Keratinocyte (primary cell): ENCODE data around the gene GOLGA7B. TPM values are rescaled to one million over a fixed set of nuclear protein-coding genes. Genes with fewer than 3 reads are reported as not detected.

Experiments
- DNase-seq: peaks from one replicate; pipeline ENCODE4 v3.0.0-alpha.2; 2011; ENCODE audit warnings: low read depth, missing footprints, low spot score
- FAIRE-seq: peaks from 2 replicates; lab custom pipeline; 2011; peaks lifted over from hg19 to GRCh38; lab: Jason Lieb, UNC
- H2AFZ ChIP-seq: 2 replicates; pipeline ENCODE4 v1.6.0; 2012; ENCODE audit warnings: low read length, control low read depth, inconsistent platforms; ENCODE audit not compliant: control insufficient read depth
- H3K27ac ChIP-seq: 2 replicates; pipeline ENCODE4 v1.5.1; 2011; ENCODE audit warnings: low read length; ENCODE audit not compliant: control insufficient read depth, insufficient read depth
- H3K27me3 ChIP-seq: 3 replicates; pipeline ENCODE4 v1.6.0; 2011; ENCODE audit warnings: low read length; ENCODE audit not compliant: control insufficient read depth, insufficient read depth; ENCODE audit errors: extremely low read depth
- H3K36me3 ChIP-seq, 2 experiments: 2 replicates in 1 of 2; 3 replicates in 1 of 2; pipeline ENCODE4 v1.5.1; 2011; ENCODE audit warnings: low read length in 2 of 2, mild to moderate bottlenecking in 1 of 2; ENCODE audit not compliant: control insufficient read depth in 2 of 2, insufficient read depth in 2 of 2; ENCODE audit errors: extremely low read depth in 1 of 2
- H3K4me1 ChIP-seq: 3 replicates; pipeline ENCODE4 v1.5.1; 2011; ENCODE audit warnings: low read length; ENCODE audit not compliant: control insufficient read depth, insufficient read depth; ENCODE audit errors: extremely low read depth
- H3K4me2 ChIP-seq: 3 replicates; pipeline ENCODE4 v1.6.0; 2011; ENCODE audit warnings: low read depth, low read length; ENCODE audit not compliant: control insufficient read depth, insufficient read depth; ENCODE audit errors: extremely low read depth
- H3K4me3 ChIP-seq, 3 experiments: fragments of 200-600 bp in 1 of 3; sonication (generic) in 1 of 3; 2 replicates in 2 of 3; 3 replicates in 1 of 3; pipeline ENCODE4 v1.5.1; 2011 to 2016; ENCODE audit warnings: low read length in 3 of 3, mild to moderate bottlenecking in 3 of 3, control low read depth in 2 of 3, inconsistent platforms in 1 of 3, low read depth in 1 of 3, mixed read lengths in 1 of 3, mixed run types in 1 of 3, moderate library complexity in 1 of 3; ENCODE audit not compliant: control insufficient read depth in 2 of 3, insufficient read depth in 2 of 3; ENCODE audit errors: extremely low read depth in 1 of 3
- H3K79me2 ChIP-seq: 2 replicates; pipeline ENCODE4 v1.6.0; 2012; ENCODE audit warnings: low read length; ENCODE audit not compliant: control insufficient read depth, insufficient read depth
- H3K9ac ChIP-seq: 3 replicates; pipeline ENCODE4 v1.6.0; 2011; ENCODE audit warnings: low read length; ENCODE audit not compliant: control insufficient read depth, insufficient read depth; ENCODE audit errors: extremely low read depth
- H3K9me1 ChIP-seq: 3 replicates; pipeline ENCODE4 v1.6.0; 2011; ENCODE audit warnings: low read length; ENCODE audit not compliant: control insufficient read depth, insufficient read depth; ENCODE audit errors: extremely low read depth
- H3K9me3 ChIP-seq: 2 replicates; pipeline ENCODE4 v1.5.1; 2012; ENCODE audit warnings: low read depth, low read length; ENCODE audit not compliant: control insufficient read depth
- H4K20me1 ChIP-seq: 3 replicates; pipeline ENCODE4 v1.6.0; 2011; ENCODE audit warnings: low read length; ENCODE audit not compliant: control insufficient read depth, insufficient read depth; ENCODE audit errors: extremely low read depth
- CTCF ChIP-seq, 3 experiments: IDR thresholded peaks in 1 of 3; conservative IDR thresholded peaks in 1 of 3; optimal IDR thresholded peaks in 1 of 3; 2 replicates in 2 of 3; 3 replicates in 1 of 3; pipeline versions ENCODE3 to v1.5.1; 2011; ENCODE audit warnings: low read length in 3 of 3, mild to moderate bottlenecking in 3 of 3, moderate library complexity in 2 of 3, control low read depth in 1 of 3, inconsistent platforms in 1 of 3; ENCODE audit not compliant: insufficient read depth in 2 of 3; ENCODE audit errors: extremely low read depth in 1 of 3
- EZH2 ChIP-seq: IDR thresholded peaks from one replicate; pipeline ENCODE4 v1.6.1; 2012; ENCODE audit warnings: inconsistent platforms, mild to moderate bottlenecking, low read length, moderate library complexity
- dilution Hi-C: fragments of 300-500 bp; cut with MboI; formaldehyde crosslinking; loops from one replicate; pipeline ENCODE4 v1.7.0; 2020; ENCODE audit warnings: low sequenced_read_pairs; ENCODE audit not compliant: extremely low pct_ligation_motif_present
- polyA plus RNA-seq, 5 experiments: library from polyadenylated mRNA; depleted of rRNA in 3 of 5; stranded (reverse) in 3 of 5; stranded (forward) in 1 of 5; unstranded in 1 of 5; fragments of >200 nt; gene quantifications; 1 replicate in 1 of 5; 2 replicates in 3 of 5; 3 replicates in 1 of 5; pipeline versions ENCODE4 v1.2.1 to v1.2.3, GENCODE V29; 2011 to 2012; ENCODE audit warnings: missing spikeins in 2 of 5, low read depth in 1 of 5, low replicate concordance in 1 of 5

The GOLGA7B gene
- polyA plus RNA-seq, 1 donor (not counting 4 experiments of a cell fraction or from before 2014, with no cell fraction given), result 4.9 TPM

- H3K79me2 ChIP-seq, result no peaks in the 10 kb centered on the region
- DNase-seq (no peak), FAIRE-seq (no peak)
- H3K9ac ChIP-seq, result no peak overlapping the region
- dilution Hi-C loops, result no loop called here
- H3K36me3 ChIP-seq, result no peaks in the 10 kb centered on the region
- H3K4me2 ChIP-seq, result no peak overlapping the region
- TF ChIP-seq CTCF (optimal IDR thresholded peaks at IDR 0.05 in 1 of 3, IDR thresholded peaks at IDR 0.05 in 1 of 3, conservative IDR thresholded peaks at IDR 0.05 in 1 of 3; ENCODE audit: extremely low read depth in 1 of 3, insufficient read depth in 2 of 3, low read length in 3 of 3) (no peak), EZH2 (no peak)
- peaks cover 8% of the 10 kb centered on the region for H3K4me1 ChIP-seq
- H3K9me3 ChIP-seq, result no peaks in the 10 kb centered on the region
- H3K4me3 ChIP-seq, result no peak overlapping the region
- H3K9me1 ChIP-seq, result no peaks in the 10 kb centered on the region
- no peaks in the 10 kb centered on the region for H3K27me3 ChIP-seq
- H2AFZ ChIP-seq, result no peak overlapping the region
- no peaks in the 10 kb centered on the region for H4K20me1 ChIP-seq
- no peak overlapping the region for H3K27ac ChIP-seq
Observed at GRCh38 chr10:97813311-97813710, 36.3 kb upstream of the GOLGA7B start.

- Histone ChIP-seq H3K4me1 (peaks cover 8% of the 10 kb centered on the region), H3K27ac (no peak overlapping the region), H3K27me3 (no peaks in the 10 kb centered on the region), H3K9me1 (no peaks in the 10 kb centered on the region), H4K20me1 (no peaks in the 10 kb centered on the region), H2AFZ (no peak overlapping the region), H3K4me2 (no peak overlapping the region), H3K36me3 (no peaks in the 10 kb centered on the region), H3K4me3 (no peak overlapping the region), H3K79me2 (no peaks in the 10 kb centered on the region), H3K9me3 (no peaks in the 10 kb centered on the region), H3K9ac (no peak overlapping the region)
- FAIRE-seq (no peak), DNase-seq (no peak)
- TF ChIP-seq EZH2, result no peak
- no peak for TF ChIP-seq CTCF (optimal IDR thresholded peaks at IDR 0.05 in 1 of 3, IDR thresholded peaks at IDR 0.05 in 1 of 3, conservative IDR thresholded peaks at IDR 0.05 in 1 of 3; ENCODE audit: extremely low read depth in 1 of 3, insufficient read depth in 2 of 3, low read length in 3 of 3)
- dilution Hi-C loops, result no loop called here
Observed at GRCh38 chr10:97814996-97815395, 34.6 kb upstream of the GOLGA7B start.
